Neuronal stem cell (in vitro differentiated cells): ENCODE data around the gene GOLT1B.

Experiments used
- DNase-seq: peaks from one replicate; pipeline ENCODE4 v3.0.0-alpha.2; 2013; ENCODE audit warnings: low spot score
- H2AFZ ChIP-seq: one replicate; pipeline ENCODE4 v1.6.1; 2013; ENCODE audit warnings: mild to moderate bottlenecking, low read length, inconsistent platforms
- H2AK5ac ChIP-seq: 2 replicates; pipeline ENCODE4 v1.6.1; 2013; ENCODE audit warnings: low read depth, mild to moderate bottlenecking, inconsistent platforms, low read length, moderate library complexity, mixed read lengths
- H2BK120ac ChIP-seq: 2 replicates; pipeline ENCODE4 v1.6.1; 2013; ENCODE audit warnings: low read depth, mild to moderate bottlenecking, inconsistent platforms, low read length, moderate library complexity, mixed read lengths
- H2BK12ac ChIP-seq: one replicate; pipeline ENCODE4 v1.6.1; 2013; ENCODE audit warnings: low read length, inconsistent platforms
- H2BK15ac ChIP-seq: 2 replicates; pipeline ENCODE4 v1.6.1; 2013; ENCODE audit warnings: mild to moderate bottlenecking, low read length, inconsistent platforms, mixed read lengths
- H2BK5ac ChIP-seq: one replicate; pipeline ENCODE4 v1.6.1; 2013; ENCODE audit warnings: inconsistent platforms, mild to moderate bottlenecking, low read length, moderate library complexity
- H3K14ac ChIP-seq: one replicate; pipeline ENCODE4 v1.6.1; 2013; ENCODE audit warnings: low read length, inconsistent platforms
- H3K18ac ChIP-seq: 2 replicates; pipeline ENCODE4 v1.6.1; 2013; ENCODE audit warnings: low read length, inconsistent platforms
- H3K23ac ChIP-seq: 2 replicates; pipeline ENCODE4 v1.6.1; 2013; ENCODE audit warnings: low read depth, mild to moderate bottlenecking, mixed read lengths, low read length, inconsistent platforms; ENCODE audit not compliant: poor library complexity
- H3K27ac ChIP-seq: replicated peaks from 3 replicates; pipeline ENCODE4 v1.5.1; 2013; ENCODE audit warnings: low read length, inconsistent platforms
- H3K27me3 ChIP-seq, 3 experiments: 2 replicates each; pipeline ENCODE4 v1.6.1; 2013; ENCODE audit warnings: low read length in 3 of 3, mild to moderate bottlenecking in 2 of 3, inconsistent platforms in 1 of 3, low read depth in 1 of 3, mixed read lengths in 1 of 3, moderate library complexity in 1 of 3; ENCODE audit not compliant: control insufficient read depth in 3 of 3, insufficient read depth in 3 of 3
- H3K36me3 ChIP-seq, 2 donors: replicated peaks in 1 of 2; 2 replicates each; pipeline ENCODE4 v1.6.1; 2013; ENCODE audit warnings: low read length in 2 of 2; ENCODE audit not compliant: control insufficient read depth in 2 of 2, insufficient read depth in 2 of 2
- H3K4ac ChIP-seq: 2 replicates; pipeline ENCODE4 v1.6.1; 2013; ENCODE audit warnings: inconsistent platforms, mild to moderate bottlenecking, low read length, moderate library complexity
- H3K4me1 ChIP-seq, 2 donors: 1 replicate in 1 of 2; 2 replicates in 1 of 2; pipeline ENCODE4 v1.6.1; 2013; ENCODE audit warnings: low read length in 2 of 2, low read depth in 1 of 2; ENCODE audit not compliant: control insufficient read depth in 2 of 2, insufficient read depth in 1 of 2
- H3K4me2 ChIP-seq: one replicate; pipeline ENCODE4 v1.6.1; 2013; ENCODE audit warnings: mild to moderate bottlenecking, low read length, inconsistent platforms; ENCODE audit not compliant: insufficient read depth, poor library complexity, severe bottlenecking
- H3K4me3 ChIP-seq, 2 donors: 2 replicates each; pipeline ENCODE4 v1.5.1; 2013; ENCODE audit warnings: low read length in 2 of 2, mild to moderate bottlenecking in 2 of 2, inconsistent platforms in 1 of 2, moderate library complexity in 1 of 2
- H3K79me1 ChIP-seq: one replicate; pipeline ENCODE4 v1.6.1; 2013; ENCODE audit warnings: low read depth, mild to moderate bottlenecking, inconsistent platforms, low read length, moderate library complexity
- H3K9ac ChIP-seq: one replicate; pipeline ENCODE4 v1.6.1; 2013; ENCODE audit warnings: mild to moderate bottlenecking, low read depth, low read length, inconsistent platforms; ENCODE audit not compliant: poor library complexity
- H3K9me3 ChIP-seq, 2 donors: replicated peaks in 1 of 2; 2 replicates each; pipeline versions ENCODE3 to v1.6.1; 2013; ENCODE audit warnings: low read length in 2 of 2, mild to moderate bottlenecking in 2 of 2, inconsistent platforms in 1 of 2, low read depth in 1 of 2, mixed read lengths in 1 of 2, moderate library complexity in 1 of 2; ENCODE audit not compliant: control insufficient read depth in 2 of 2, insufficient read depth in 1 of 2
- H4K8ac ChIP-seq: one replicate; pipeline ENCODE4 v1.6.1; 2013; ENCODE audit warnings: low read depth, mild to moderate bottlenecking, inconsistent platforms, low read length, moderate library complexity
- H4K91ac ChIP-seq: one replicate; pipeline ENCODE4 v1.6.1; 2013; ENCODE audit warnings: low read length, low read depth, mild to moderate bottlenecking, inconsistent platforms; ENCODE audit not compliant: poor library complexity
- WGBS, 2 donors: extraction: QIAGEN DNeasy Blood & Tissue Kit; methylation state at CpG; one replicate each; pipeline ENCODE4 v1.1.7; 2013; ENCODE audit warnings: missing lambda C conversion rate in 2 of 2, mixed read lengths in 1 of 2; ENCODE audit not compliant: insufficient read length in 2 of 2, insufficient replicate concordance in 1 of 2; ENCODE audit errors: extremely low coverage in 2 of 2; 5-methylcytosine and 5-hydroxymethylcytosine counted together

The GOLT1B gene

DNA sequence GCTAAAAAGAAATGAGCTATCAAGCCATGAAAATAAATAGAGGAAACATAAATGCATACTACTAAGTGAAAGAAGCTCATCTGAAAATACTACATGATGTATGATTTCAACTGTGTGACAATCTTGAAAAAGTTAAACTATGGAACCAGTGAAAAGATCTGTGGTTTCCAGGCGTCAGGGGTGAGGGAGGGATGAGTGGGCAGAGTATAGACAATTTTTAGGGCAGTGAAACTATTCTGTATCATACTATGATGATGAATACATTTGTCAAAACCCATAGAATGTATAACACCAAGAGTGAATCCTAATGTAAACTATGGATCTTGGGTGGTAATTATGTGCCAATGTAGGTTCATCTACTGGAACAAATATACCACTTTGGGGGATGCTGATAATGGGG, 45.8 kb downstream of the GOLT1B start:
- H3K9me3 ChIP-seq = no peaks in the 10 kb centered on the region
- H3K4ac ChIP-seq = no peak overlapping the region
- no peak overlapping the region for H2AFZ ChIP-seq
- no peak overlapping the region for H3K4me2 ChIP-seq
- H2BK5ac ChIP-seq = no peak overlapping the region
- H2BK12ac ChIP-seq = no peak overlapping the region
- H2AK5ac ChIP-seq = no peak overlapping the region
- H3K9ac ChIP-seq = no peak overlapping the region
- no peak overlapping the region for H2BK15ac ChIP-seq
- no CpG with 5 or more reads among the region's 1 CpG for WGBS, 2 donors
- H3K27ac ChIP-seq = no peak overlapping the region
- no peak overlapping the region for H4K8ac ChIP-seq
- no peak overlapping the region for H3K14ac ChIP-seq
- no peaks in the 10 kb centered on the region for H3K36me3 ChIP-seq
- no peak overlapping the region for H4K91ac ChIP-seq
- no peak overlapping the region for H3K23ac ChIP-seq
- no peak overlapping the region for H2BK120ac ChIP-seq
- no peaks in the 10 kb centered on the region for H3K79me1 ChIP-seq
- H3K4me3 ChIP-seq = no peak overlapping the region
- no peaks in the 10 kb centered on the region for H3K4me1 ChIP-seq
- no peaks in the 10 kb centered on the region for H3K27me3 ChIP-seq
- no peak for DNase-seq
- no peak overlapping the region for H3K18ac ChIP-seq

DNA sequence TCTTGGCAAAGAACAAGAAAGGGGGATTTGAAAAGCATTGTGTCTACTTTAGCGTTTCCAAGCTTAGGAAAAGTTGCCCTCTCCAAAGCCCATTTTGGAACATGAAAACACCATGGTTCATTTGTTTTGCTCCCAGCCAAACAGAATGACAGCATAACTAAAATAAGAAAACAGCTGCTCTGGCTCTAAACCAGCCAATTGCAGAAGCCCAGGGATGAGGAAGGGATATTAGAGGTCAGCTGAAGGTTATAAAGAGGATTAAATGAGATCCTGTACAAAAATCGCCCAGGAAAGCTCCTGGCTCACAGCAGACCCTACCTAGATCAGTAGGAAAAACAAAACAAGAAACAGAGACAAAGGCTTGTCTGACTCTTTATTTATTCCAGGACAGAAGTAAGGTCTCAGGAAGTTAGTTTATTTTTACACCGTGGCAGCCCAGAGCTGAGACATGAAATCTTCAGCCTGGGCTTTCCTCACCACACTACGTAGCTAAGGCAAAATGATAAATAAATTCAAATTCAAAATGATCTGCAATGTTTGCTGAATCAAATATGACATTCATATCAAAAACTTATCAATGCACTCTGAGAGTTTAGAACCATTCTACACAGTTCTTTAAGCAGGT, 50.4 kb downstream of the GOLT1B start:
- no peaks in the 10 kb centered on the region for H3K27me3 ChIP-seq
- H2BK120ac ChIP-seq = no peak overlapping the region
- H3K27ac ChIP-seq = no peak overlapping the region
- no peak overlapping the region for H3K4me2 ChIP-seq
- H3K4me3 ChIP-seq = no peak overlapping the region
- no peak overlapping the region for H4K8ac ChIP-seq
- no peaks in the 10 kb centered on the region for H3K9me3 ChIP-seq
- H2AFZ ChIP-seq = no peak overlapping the region
- no peak overlapping the region for H3K4ac ChIP-seq
- H3K79me1 ChIP-seq = no peaks in the 10 kb centered on the region
- no peak overlapping the region for H4K91ac ChIP-seq
- H2BK5ac ChIP-seq = no peak overlapping the region
- no peak for DNase-seq
- H2BK15ac ChIP-seq = no peak overlapping the region
- H3K4me1 ChIP-seq = no peaks in the 10 kb centered on the region
- no peak overlapping the region for H2BK12ac ChIP-seq
- no peaks in the 10 kb centered on the region for H3K36me3 ChIP-seq
- WGBS, 2 donors = no CpG with 5 or more reads among the region's 4 CpGs
- no peak overlapping the region for H3K9ac ChIP-seq
- H3K18ac ChIP-seq = no peak overlapping the region
- H3K14ac ChIP-seq = no peak overlapping the region
- no peak overlapping the region for H2AK5ac ChIP-seq
- H3K23ac ChIP-seq = no peak overlapping the region

DNA sequence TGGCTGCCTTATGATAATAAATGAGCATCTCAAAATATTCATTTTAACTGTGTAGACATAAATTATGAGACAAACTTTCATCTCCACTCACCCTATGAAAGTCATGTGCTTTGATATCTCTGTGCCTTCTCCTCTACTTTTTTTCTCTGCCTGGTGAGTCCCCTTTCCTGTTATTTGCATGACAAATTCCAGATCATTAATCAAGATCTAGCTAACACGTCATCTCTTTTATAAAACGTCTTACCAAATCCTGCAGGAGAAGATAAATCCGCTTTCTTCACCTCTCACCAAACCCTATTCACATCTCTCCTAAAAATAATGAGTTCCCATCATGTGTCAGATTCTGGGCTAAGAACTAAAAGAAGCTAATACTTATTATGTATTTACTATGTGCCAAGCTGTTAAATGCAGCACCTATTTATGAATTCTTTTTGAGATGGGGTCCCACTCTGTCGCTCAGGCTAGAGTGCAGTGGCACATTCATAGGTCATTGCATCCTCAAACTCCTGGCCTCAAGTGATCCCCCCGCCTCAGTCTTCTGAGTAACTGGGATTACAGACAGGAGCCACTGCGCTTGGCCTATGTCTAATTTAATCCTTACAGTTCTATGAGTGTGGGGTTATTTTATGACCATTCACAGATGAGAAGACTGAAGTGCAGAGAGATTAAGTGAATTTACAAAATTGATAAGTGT, 51.2 kb downstream of the GOLT1B start:
- Histone ChIP-seq H3K9me3 (no peaks in the 10 kb centered on the region), H3K23ac (no peak overlapping the region), H2BK12ac (no peak overlapping the region), H3K27ac (no peak overlapping the region), H2AFZ (no peak overlapping the region), H2BK5ac (no peak overlapping the region), H3K27me3 (no peaks in the 10 kb centered on the region), H3K18ac (no peak overlapping the region), H2AK5ac (no peak overlapping the region), H3K4ac (no peak overlapping the region), H3K14ac (no peak overlapping the region), H3K36me3 (no peaks in the 10 kb centered on the region), H4K8ac (no peak overlapping the region), H2BK15ac (no peak overlapping the region), H4K91ac (no peak overlapping the region), H3K9ac (no peak overlapping the region), H3K79me1 (no peaks in the 10 kb centered on the region), H3K4me2 (no peak overlapping the region), H3K4me3 (no peak overlapping the region), H2BK120ac (no peak overlapping the region), H3K4me1 (no peaks in the 10 kb centered on the region)
- 100% methylated on average over 2 of the region's 6 CpGs; no CpG with 5 or more reads in 1 of the 2 donors for WGBS, 2 donors
- DNase-seq = no peak

DNA sequence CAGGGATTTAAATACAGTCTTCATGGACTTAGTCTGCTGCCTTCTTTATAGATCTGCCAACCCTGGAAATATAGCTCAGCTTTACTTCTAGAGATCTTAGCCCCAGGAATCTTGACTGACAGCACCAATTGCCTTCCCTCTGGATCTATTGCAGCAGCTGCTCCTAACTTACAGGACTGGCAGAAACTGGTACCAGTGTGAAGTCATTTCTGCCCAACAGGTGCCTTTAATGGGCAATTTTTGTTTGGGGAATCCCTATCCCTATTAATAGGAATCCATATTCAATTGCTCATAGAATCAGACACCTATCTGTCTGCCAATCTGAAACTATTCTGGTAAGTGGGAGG, 51.7 kb downstream of the GOLT1B start:
- no peak overlapping the region for H3K27ac ChIP-seq

More for the DNA sequence above, 51.7 kb downstream of the GOLT1B start:
- no peak overlapping the region for H2AK5ac ChIP-seq
- no peak overlapping the region for H3K14ac ChIP-seq
- H3K9ac ChIP-seq = no peak overlapping the region
- no peak overlapping the region for H3K18ac ChIP-seq
- no peak overlapping the region for H2BK15ac ChIP-seq
- no peak overlapping the region for H2BK12ac ChIP-seq
- H3K23ac ChIP-seq = no peak overlapping the region
- no peak overlapping the region for H3K4me3 ChIP-seq
- no peak overlapping the region for H4K8ac ChIP-seq
- H3K36me3 ChIP-seq = no peaks in the 10 kb centered on the region
- DNase-seq = no peak
- H4K91ac ChIP-seq = no peak overlapping the region
- no peaks in the 10 kb centered on the region for H3K9me3 ChIP-seq
- no peaks in the 10 kb centered on the region for H3K79me1 ChIP-seq
- H3K4ac ChIP-seq = no peak overlapping the region
- no peaks in the 10 kb centered on the region for H3K27me3 ChIP-seq
- H2BK120ac ChIP-seq = no peak overlapping the region
- H3K4me1 ChIP-seq = no peaks in the 10 kb centered on the region
- H3K4me2 ChIP-seq = no peak overlapping the region
- H2AFZ ChIP-seq = no peak overlapping the region
- no peak overlapping the region for H2BK5ac ChIP-seq
